SK-N-MC (cell line): ENCODE measurements around the gene FAM168A.

Experiments used
- EZH2 ChIP-seq: fragments of 200-600 bp; sonication (generic); IDR thresholded peaks from one replicate; pipeline ENCODE4 v1.6.1; 2017; ENCODE audit warnings: antibody characterized with exemption
- POLR2AphosphoS5 ChIP-seq: IDR thresholded peaks from 2 replicates; pipeline ENCODE4 v1.6.1; 2012; ENCODE audit warnings: mild to moderate bottlenecking, low read depth, low read length, borderline replicate concordance

DNA sequence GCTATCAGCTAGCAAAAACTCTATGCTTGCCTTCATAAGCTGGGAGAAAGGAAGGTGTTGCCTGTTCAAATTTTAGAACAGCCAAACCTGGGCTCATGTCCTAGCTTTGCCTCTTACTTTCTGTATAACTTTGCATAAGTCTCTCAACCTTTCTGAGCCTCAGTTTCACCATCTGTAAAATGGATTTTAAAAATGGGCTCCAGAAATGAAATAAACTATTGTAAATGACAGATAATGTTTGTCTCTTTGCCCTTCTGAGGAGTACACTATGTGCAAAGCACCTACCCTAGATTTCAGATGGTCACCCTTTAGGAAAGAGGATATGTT is 68.7 kb downstream of the FAM168A start:
- no peak for TF ChIP-seq EZH2
- no peak for TF ChIP-seq POLR2AphosphoS5
